ACC112 (cell line): ENCODE data around the gene CENPX.

Experiments
- H2AFZ ChIP-seq: fragments of 200-600 bp; sonication (generic); one replicate; pipeline ENCODE4 v1.6.0; 2017; ENCODE audit warnings: antibody characterized with exemption, low read length; ENCODE audit not compliant: unreplicated experiment
- H3K27ac ChIP-seq: fragments of 200-600 bp; sonication (generic); 2 replicates; pipeline ENCODE4 v1.5.1; 2014; ENCODE audit warnings: low read depth, mild to moderate bottlenecking, antibody characterized with exemption, low read length, moderate library complexity
- H3K27me3 ChIP-seq: fragments of 200-600 bp; sonication (generic); 2 replicates; pipeline ENCODE4 v1.6.1; 2014; ENCODE audit warnings: mild to moderate bottlenecking, antibody characterized with exemption, low read length, moderate library complexity, mixed read lengths; ENCODE audit not compliant: insufficient read depth
- H3K36me3 ChIP-seq: fragments of 200-600 bp; sonication (generic); 2 replicates; pipeline ENCODE4 v1.6.1; 2016; ENCODE audit warnings: mild to moderate bottlenecking, antibody characterized with exemption, low read length, moderate library complexity, mixed read lengths; ENCODE audit not compliant: insufficient read depth
- H3K4me1 ChIP-seq: fragments of 200-600 bp; sonication (generic); one replicate; pipeline ENCODE4 v1.6.1; 2016; ENCODE audit warnings: low read length, mixed read lengths; ENCODE audit not compliant: insufficient read depth, unreplicated experiment, control insufficient read depth
- H3K4me3 ChIP-seq: fragments of 200-600 bp; sonication (generic); 2 replicates; pipeline ENCODE4 v1.5.1; 2014; ENCODE audit warnings: mild to moderate bottlenecking, low read depth, low read length
- H3K79me2 ChIP-seq: fragments of 200-600 bp; sonication (generic); one replicate; pipeline ENCODE4 v1.6.0; 2016; ENCODE audit warnings: low read length; ENCODE audit not compliant: control insufficient read depth, unreplicated experiment, insufficient read depth

Gene CENPX

GRCh38 chr17:82021107-82021899 lies 1.4 kb downstream of the CENPX start:
- peak overlapping the region; percentile 91 for H3K4me3 ChIP-seq
- no peaks in the 10 kb centered on the region for H3K27me3 ChIP-seq
- no peaks in the 10 kb centered on the region for H3K79me2 ChIP-seq
- no peak overlapping the region for H2AFZ ChIP-seq
- H3K27ac ChIP-seq = no peak overlapping the region
- no peaks in the 10 kb centered on the region for H3K36me3 ChIP-seq
- H3K4me1 ChIP-seq = peaks cover 11% of the 10 kb centered on the region

- Histone ChIP-seq H2AFZ (no peak overlapping the region), H3K27ac (no peak overlapping the region), H3K79me2 (no peaks in the 10 kb centered on the region), H3K4me3 (no peak overlapping the region), H3K36me3 (no peaks in the 10 kb centered on the region), H3K27me3 (no peaks in the 10 kb centered on the region), H3K4me1 (peaks cover 11% of the 10 kb centered on the region)
Observed at GRCh38 chr17:82020572-82021106, 2.0 kb downstream of the CENPX start.

- Histone ChIP-seq H3K27me3 (no peaks in the 10 kb centered on the region), H2AFZ (no peak overlapping the region), H3K79me2 (no peaks in the 10 kb centered on the region), H3K27ac (no peak overlapping the region), H3K36me3 (no peaks in the 10 kb centered on the region), H3K4me1 (peaks cover 11% of the 10 kb centered on the region), H3K4me3 (no peak overlapping the region)
Observed at GRCh38 chr17:82019690-82020571, 2.7 kb downstream of the CENPX start.

- H3K27me3 ChIP-seq = no peaks in the 10 kb centered on the region
- no peak overlapping the region for H2AFZ ChIP-seq
- H3K79me2 ChIP-seq = no peaks in the 10 kb centered on the region
- H3K36me3 ChIP-seq = no peaks in the 10 kb centered on the region
- no peak overlapping the region for H3K4me3 ChIP-seq
- H3K27ac ChIP-seq = no peak overlapping the region
- H3K4me1 ChIP-seq = peaks cover 8% of the 10 kb centered on the region
Observed at GRCh38 chr17:82018989-82019689, 3.5 kb downstream of the CENPX start.

- Histone ChIP-seq H2AFZ (no peak overlapping the region), H3K4me1 (peaks cover 5% of the 10 kb centered on the region)
Observed at GRCh38 chr17:82018152-82018988, 4.3 kb downstream of the CENPX start.

GRCh38 chr17:82017612-82018151 lies 5.0 kb downstream of the CENPX start:
- Histone ChIP-seq H3K79me2 (no peaks in the 10 kb centered on the region), H3K27ac (no peak overlapping the region), H3K36me3 (no peaks in the 10 kb centered on the region), H2AFZ (no peak overlapping the region), H3K4me1 (peaks cover 5% of the 10 kb centered on the region), H3K27me3 (no peaks in the 10 kb centered on the region), H3K4me3 (no peak overlapping the region)

More at GRCh38 chr17:82018152-82018988, 4.3 kb downstream of the CENPX start:
- Histone ChIP-seq H3K79me2 (no peaks in the 10 kb centered on the region), H3K36me3 (no peaks in the 10 kb centered on the region), H3K27me3 (no peaks in the 10 kb centered on the region), H3K27ac (no peak overlapping the region), H3K4me3 (no peak overlapping the region)

- Histone ChIP-seq H3K27ac (no peak overlapping the region), H3K27me3 (no peaks in the 10 kb centered on the region), H3K4me3 (no peak overlapping the region), H3K36me3 (no peaks in the 10 kb centered on the region), H3K79me2 (no peaks in the 10 kb centered on the region), H2AFZ (no peak overlapping the region), H3K4me1 (peaks cover 5% of the 10 kb centered on the region)
Observed at GRCh38 chr17:82016875-82017459, 5.7 kb downstream of the CENPX start.

GRCh38 chr17:82016061-82016874 lies 6.4 kb downstream of the CENPX start:
- Histone ChIP-seq H3K4me1 (peaks cover 1% of the 10 kb centered on the region), H3K27me3 (no peaks in the 10 kb centered on the region), H2AFZ (no peak overlapping the region), H3K27ac (no peak overlapping the region), H3K79me2 (no peaks in the 10 kb centered on the region), H3K4me3 (no peak overlapping the region), H3K36me3 (no peaks in the 10 kb centered on the region)
